ENCODE results near the gene SIM1. TPM values are rescaled to one million over a fixed set of nuclear protein-coding genes. Genes with fewer than 3 reads are reported as not detected.

Gene SIM1
- total RNA-seq, 4 donors from 2014 or later = 14.0 to 29.5 (median 20.4) TPM

DNA sequence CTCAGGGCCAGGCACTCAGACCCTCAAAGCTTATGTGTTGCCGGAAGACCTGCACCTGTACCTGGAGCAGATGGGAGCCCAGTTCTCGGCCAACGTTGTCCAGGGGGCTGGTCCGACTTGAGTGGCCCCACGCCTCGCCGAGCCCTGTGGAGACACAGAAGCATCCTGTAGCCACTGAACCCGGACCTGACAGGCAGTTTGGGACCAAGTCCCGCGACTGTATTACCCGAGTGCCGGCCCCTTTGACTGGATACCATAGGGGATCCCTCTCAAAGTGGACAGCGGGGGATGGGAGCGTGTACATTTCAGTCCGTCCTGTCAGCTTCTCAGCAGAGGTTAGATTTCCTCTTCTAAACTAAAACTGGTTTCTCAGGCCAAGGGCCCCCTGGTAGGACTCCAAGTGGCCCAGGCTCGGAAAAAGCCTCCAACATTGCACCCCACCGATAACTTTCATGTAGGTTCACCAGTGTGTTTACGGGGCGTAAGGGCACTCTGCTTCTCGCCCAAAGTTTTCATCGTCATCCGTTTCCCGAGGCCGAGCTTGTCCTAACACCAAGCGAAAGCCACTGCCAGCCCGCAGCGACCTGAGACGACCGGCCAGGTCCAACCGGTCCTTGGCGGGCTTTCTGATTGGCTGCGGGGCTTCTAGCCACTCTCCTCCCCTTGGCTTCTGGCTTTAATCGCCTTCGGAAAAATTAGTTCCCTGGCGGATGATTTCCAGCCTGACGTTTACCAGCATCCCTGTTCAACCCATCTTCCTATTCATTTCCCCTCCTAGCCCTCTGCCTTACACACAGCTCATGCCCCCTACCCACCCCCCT, 10.8 kb downstream of the SIM1 start:
- TF ChIP-seq, protein P1, sequence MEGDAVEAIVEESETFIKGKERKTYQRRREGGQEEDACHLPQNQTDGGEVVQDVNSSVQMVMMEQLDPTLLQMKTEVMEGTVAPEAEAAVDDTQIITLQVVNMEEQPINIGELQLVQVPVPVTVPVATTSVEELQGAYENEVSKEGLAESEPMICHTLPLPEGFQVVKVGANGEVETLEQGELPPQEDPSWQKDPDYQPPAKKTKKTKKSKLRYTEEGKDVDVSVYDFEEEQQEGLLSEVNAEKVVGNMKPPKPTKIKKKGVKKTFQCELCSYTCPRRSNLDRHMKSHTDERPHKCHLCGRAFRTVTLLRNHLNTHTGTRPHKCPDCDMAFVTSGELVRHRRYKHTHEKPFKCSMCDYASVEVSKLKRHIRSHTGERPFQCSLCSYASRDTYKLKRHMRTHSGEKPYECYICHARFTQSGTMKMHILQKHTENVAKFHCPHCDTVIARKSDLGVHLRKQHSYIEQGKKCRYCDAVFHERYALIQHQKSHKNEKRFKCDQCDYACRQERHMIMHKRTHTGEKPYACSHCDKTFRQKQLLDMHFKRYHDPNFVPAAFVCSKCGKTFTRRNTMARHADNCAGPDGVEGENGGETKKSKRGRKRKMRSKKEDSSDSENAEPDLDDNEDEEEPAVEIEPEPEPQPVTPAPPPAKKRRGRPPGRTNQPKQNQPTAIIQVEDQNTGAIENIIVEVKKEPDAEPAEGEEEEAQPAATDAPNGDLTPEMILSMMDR (IDR thresholded peaks at IDR 0.05; ENCODE audit: low read depth) = no peak

DNA sequence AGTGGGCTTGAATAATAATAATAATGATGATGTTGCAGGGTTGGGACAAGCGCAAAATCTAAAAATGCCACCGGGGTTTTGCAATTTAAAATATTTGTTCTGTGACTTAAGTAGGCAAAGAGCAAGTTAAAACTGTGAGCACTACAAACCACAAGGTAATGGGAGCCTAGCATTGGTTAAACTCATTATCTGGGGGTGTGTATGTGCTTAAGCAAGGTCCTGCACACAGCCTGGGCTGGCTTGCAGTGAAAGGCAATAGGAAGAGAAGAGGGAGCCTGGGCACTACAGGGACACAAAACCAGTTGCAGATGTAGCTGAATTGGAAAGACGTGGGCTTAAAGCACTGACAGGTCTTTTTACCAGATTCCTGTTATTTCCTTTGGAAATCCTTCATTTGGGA, 11.7 kb downstream of the SIM1 start:
- TF ChIP-seq, protein P1 (IDR thresholded peaks at IDR 0.05; ENCODE audit: low read depth) = no peak

DNA sequence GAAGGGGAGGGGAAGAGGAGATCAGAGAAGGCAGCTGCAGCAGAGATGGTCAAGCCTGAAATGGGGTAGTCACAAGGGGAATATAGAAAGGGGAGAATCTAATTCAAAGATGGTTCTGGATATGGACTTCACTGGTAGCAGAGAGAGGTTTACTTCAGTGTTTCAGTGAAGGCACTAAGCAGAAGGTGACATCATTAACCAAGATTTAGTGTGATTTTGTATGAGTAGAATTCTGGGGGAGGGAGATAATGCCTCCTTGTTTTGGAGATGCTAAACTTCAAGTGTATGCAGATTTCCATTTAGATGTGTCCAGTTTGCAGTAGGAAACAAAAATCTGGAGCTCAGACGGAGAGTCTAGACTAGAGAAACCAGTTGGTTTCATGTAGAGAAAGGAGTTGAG, 13.1 kb downstream of the SIM1 start:
- TF ChIP-seq, protein P1 (IDR thresholded peaks at IDR 0.05; ENCODE audit: low read depth) = no peak

DNA sequence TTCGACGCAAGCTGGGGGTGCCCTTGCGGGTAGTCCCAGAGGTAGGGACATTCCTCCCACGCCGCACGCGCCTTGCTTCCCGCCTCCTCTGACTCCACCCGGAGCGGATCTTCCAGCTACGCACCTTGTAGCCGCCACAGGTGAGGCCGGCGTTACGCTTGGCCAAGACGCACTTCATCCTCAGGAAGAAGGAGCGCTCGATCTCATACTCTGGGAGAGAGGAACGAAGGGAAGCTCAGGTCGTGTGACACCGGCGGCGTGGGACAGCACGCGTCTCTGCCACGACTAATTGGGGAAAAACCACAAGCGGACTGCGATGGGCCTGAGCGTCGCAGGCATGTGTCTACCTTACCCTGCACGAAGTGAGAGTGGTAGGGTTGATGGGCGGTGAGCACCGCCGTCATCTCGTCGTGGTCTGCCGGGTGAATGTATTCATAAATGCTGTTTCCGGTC, 15.5 kb downstream of the SIM1 start:
- TF ChIP-seq, protein P1 (IDR thresholded peaks at IDR 0.05; ENCODE audit: low read depth) = no peak

DNA sequence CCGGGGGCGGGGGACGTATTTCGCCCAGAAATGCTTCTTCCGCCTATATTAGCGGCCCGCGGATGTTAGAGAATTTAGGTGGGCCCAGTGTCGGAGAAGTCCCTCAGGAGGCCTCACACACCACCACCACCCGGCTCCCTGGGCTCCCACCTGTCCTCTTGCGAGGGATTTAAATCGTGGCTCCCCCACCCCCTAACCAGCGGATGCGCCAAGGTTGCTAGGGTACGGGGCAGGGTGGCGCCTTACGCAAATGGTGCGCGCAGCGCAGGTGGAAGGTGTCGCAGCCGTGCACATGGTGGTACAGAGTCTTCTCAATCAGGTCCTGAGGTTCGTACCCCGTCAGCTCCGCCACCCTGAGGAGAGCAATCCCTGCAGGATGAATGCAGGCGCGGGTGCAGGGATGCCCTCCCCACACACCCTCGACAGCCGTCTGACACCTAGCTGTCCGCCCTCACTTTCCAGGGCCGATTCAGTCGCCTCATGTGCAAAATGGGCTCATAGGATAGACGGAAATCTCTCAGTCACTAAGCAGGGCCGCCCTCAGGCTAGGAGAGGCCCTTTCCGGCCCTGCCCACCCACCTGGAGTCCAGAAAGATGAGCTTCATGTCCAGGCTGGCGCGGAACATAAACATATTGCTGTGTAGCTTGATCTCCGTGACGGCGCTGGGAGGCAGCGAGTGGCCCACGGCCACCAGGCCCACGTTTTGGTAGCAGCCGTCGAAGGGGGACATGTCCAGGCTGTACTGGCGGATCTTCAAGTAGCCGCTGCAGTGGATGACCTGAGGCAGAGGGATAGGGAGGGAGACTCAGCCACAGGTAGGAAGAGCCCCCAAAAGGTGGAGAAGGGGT, 16.6 kb downstream of the SIM1 start:
- TF ChIP-seq, protein P1 (IDR thresholded peaks at IDR 0.05; ENCODE audit: low read depth) = no peak

DNA sequence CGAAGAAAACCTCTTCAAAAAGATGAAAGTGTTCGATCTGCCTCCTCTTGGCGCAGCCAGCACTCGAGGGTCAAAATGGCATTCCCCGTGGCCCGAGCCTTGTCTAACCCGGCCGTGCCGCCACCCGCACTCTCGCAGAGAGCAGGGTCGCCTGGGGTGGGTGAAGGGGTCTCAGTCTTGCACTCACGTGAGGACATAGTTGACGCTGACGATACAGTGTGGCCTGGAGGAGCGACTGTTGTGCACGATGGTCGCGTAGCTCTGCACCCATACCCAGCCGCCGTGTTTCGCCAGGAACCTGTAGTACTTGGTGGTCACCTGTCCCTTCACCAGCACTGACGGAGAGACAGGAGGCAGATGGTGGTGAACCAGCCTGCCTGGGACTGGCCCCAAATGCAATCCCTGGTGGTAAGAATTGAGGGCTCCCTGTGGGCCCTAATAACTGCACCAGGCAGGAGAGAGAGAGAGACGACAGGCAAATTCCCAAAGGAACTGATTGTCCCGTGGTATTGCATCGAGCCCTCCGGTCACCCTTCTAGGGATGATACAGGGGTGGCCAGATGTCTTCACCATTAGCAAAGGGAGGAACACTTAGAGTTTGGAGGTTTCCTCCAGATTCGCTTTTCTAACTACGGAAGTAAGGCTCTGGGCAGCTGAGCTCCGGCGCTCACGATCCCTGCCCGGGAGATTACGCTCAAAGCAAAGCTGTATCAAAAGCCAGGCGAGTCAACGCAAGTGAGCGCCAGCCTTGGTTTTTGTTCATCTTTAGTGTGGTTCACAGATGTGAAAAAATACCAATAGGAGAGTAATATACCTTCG, 17.4 kb downstream of the SIM1 start:
- TF ChIP-seq, protein P1 (IDR thresholded peaks at IDR 0.05; ENCODE audit: low read depth) = no peak
